SHP77 treated with DMSO at 0.1 percent for 48 hours (cell line): ENCODE measurements around the gene DRAP1.

Experiments used
- DNase-seq: peaks from one replicate; lab custom pipeline; 2025; lab: John Stamatoyannopoulos, UW

DRAP1 gene, protein sequence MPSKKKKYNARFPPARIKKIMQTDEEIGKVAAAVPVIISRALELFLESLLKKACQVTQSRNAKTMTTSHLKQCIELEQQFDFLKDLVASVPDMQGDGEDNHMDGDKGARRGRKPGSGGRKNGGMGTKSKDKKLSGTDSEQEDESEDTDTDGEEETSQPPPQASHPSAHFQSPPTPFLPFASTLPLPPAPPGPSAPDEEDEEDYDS

DNA sequence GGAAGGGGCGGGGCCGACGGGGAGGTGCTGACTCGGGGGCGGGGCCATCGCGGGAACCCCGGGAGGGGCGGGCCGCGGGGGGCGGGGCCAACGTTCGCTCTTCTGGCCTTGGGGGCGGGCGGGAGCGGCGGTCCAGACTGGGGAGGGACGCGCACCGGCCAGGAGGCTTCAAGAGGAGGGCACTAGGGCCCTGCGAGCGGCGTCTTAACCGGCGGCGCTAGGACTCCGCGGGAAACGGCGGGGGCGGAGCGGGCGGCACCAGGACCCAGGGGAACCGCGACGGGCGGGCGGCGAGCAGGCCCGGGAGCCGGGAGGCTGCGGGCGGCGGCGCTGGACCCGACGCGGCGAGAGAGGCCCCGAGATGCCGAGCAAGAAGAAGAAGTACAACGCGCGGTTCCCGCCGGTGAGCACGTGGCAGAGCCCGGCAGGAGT is at the start of gene DRAP1:
TSS of gene DRAP1 (plus strand) at position 286 of the 432 bp plus-strand sequence. CDS start at position 362, 76 bp downstream.
- peak; percentile 86 for DNase-seq

GRCh38 chr11:65869643-65870306 is 49.5 kb upstream of the DRAP1 start:
- no peak for DNase-seq

- DNase-seq: no peak
Measured at GRCh38 chr11:65870307-65870658, 48.9 kb upstream of the DRAP1 start.

GRCh38 chr11:65870706-65871681 is 48.2 kb upstream of the DRAP1 start:
- DNase-seq: no peak

DNA sequence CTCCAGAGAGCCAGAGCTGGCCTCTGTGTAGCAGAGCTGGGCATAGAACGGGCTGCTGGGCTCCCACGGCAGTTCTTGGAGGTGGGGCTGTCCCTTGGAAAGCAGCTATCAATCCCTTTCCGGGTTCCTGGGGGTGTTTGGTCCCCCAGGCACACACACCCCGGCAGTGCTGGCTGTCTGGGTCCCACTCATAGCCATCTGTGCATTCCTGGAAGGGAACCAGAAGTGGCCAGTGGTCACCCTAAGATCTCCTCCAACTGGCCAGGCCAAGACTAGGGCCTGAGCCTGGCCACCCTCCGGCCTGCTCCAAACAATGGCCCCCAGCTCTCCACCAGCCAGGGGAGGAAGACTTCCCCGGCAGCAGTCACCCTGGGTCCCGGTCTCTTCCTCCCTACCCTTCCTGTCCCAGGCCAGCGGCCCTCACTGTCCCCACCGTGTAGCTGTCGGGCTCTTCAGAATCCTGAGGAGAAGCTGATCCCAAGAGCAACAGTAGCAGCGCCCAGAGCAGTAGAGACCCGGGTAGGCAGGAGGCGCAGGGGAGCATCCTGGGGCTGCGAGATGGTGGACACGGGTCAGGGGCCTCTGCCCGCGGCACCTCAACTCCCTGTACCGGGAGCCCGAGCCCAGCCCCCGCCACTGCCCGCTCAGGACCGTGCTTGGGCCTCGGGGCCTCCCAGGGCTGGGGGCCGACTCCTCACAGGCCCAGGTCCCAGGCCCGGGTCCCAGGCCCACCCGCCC is 47.2 kb upstream of the DRAP1 start:
- no peak for DNase-seq

DNA sequence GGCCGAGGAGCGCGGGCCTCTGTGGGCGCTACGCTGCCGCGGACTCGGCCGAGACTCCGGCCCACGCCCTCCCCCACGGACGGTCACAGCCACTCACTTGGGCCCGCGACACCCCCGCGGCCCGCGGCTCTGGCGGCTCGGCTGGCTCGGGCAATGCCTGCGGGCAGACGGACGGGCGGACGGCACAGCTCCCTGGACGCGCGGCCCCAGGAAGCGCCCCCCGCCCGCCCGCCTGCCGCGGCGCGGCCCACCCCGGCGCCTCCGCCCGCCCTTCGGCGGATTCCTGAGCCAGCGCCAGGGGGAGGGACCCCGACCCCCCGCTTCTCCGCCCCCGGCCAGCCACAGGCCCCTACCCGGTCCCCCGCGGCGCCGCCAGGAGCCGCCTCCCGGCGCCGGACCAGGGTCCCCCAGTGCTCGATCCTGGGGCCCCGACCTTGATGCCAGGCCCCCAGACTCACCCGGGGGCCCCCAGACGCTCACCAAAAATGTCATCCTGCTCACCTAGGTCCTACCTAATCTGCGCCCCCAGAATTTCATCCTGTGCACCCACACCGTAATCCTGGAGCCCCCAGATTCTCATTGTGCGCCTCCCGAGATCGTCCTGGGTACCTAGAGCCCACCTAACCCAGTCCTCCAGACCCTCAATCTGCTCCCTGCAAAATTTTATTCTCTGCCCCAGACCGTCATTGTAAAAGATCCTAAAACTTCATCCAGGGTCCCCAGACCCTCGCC is 46.5 kb upstream of the DRAP1 start, which contains the start of gene EFEMP2:
TSS of gene EFEMP2 (minus strand) at position 215 of the 732 bp plus-strand sequence. CDS start 446 bp downstream, outside the sequence.
- DNase-seq: no peak

DNA sequence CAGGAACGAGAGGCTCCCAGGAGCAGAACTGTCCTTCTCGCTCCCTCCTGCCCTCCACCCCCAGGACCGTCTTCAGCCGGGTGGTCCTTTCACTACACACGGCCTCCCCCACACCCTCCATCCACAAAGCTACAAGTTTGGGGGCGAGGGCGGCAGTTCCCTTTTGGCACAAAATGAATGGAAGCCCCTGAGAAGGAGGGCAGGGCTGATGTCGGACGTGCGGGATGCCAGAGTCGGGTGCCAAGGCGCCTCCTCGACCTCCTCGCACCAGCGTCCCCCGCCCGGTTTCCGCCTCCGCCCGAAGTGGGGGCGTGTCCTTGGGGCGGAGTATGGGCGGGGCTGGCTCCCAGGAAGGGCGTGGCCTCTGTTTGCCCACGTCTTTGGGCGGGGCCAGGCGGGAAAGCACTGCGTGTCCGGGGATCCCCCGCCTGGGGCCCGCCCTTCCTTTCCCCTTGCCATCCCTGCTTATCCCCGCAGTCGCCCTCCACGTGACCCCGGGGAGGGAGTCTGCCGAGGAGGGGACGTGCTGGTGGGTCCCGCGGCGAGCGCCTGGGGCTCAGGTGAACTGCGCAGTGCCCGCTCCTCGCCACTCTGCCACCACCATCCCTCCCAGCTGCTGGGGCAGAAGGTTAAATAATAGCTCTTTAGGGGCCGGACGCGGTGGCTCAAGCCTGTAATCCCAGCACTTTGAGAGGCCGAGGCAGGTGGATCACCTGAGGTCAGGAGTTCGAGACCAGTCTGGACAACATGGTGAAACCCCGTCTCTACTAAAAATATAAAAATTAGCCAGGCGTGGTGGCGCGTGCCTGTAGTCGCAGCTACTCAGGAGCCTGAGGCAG is 45.7 kb upstream of the DRAP1 start:
- DNase-seq: peak; percentile 71

- no peak for DNase-seq
Measured at GRCh38 chr11:65879617-65880016, 39.6 kb upstream of the DRAP1 start, which contains the start of gene CTSW. CTSW (plus strand) TSS chr11:65879837; CDS start chr11:65879855, 18 bp downstream.

- DNase-seq: no peak
Measured at GRCh38 chr11:65880027-65880426, 39.2 kb upstream of the DRAP1 start.

DNA sequence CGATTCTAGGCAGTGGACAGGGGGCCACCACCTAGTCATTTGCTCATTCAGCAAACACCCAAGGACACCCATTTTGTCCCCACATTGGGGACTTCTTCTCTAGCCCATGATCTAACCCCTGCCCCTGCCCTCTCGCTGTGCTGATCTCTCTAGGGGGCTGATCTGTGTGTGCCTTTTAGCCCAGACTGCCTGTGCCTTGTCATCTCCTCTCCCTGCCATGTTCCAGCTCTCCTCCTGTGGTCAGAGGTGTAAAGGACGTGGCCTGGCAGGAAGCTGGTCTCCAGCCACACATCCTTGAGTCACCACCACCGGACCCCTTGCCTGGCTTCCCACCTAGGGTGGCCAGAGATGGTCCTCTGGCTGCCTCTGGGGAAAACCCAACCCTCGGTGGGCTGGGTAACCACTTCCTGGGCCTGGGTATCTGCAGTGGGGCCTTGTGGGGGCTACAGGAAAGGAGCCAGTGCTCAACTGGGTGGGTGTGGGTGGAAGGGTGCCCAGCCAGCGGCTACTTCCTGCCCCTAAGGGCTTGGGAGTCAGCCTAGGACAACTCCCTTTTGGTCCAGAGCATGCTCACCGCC is 38.3 kb upstream of the DRAP1 start:
- DNase-seq: no peak

GRCh38 chr11:65882120-65883057 is 36.8 kb upstream of the DRAP1 start:
- no peak for DNase-seq

DNA sequence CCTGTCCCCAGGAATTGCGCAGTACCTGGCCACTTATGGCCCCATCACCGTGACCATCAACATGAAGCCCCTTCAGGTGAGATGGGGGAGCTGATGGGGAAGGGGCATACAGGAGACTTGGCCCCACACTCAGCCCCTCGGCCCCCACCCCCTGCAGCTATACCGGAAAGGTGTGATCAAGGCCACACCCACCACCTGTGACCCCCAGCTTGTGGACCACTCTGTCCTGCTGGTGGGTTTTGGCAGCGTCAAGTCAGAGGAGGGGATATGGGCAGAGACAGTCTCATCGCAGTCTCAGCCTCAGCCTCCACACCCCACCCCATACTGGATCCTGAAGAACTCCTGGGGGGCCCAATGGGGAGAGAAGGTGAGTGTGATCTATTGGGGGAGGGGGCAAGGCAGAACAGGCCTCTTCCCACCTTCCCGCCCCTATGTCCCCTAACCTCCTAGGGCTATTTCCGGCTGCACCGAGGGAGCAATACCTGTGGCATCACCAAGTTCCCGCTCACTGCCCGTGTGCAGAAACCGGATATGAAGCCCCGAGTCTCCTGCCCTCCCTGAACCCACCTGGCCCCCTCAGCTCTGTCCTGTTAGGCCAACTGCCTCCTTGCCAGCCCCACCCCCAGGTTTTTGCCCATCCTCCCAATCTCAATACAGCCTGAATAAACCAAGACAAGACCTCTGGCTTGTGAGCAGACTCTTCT is 36.0 kb upstream of the DRAP1 start:
- no peak for DNase-seq

- no peak for DNase-seq
Measured at GRCh38 chr11:65883786-65884715, 35.2 kb upstream of the DRAP1 start.

GRCh38 chr11:65884716-65885092 is 34.5 kb upstream of the DRAP1 start:
- DNase-seq: peak; percentile 43

DNA sequence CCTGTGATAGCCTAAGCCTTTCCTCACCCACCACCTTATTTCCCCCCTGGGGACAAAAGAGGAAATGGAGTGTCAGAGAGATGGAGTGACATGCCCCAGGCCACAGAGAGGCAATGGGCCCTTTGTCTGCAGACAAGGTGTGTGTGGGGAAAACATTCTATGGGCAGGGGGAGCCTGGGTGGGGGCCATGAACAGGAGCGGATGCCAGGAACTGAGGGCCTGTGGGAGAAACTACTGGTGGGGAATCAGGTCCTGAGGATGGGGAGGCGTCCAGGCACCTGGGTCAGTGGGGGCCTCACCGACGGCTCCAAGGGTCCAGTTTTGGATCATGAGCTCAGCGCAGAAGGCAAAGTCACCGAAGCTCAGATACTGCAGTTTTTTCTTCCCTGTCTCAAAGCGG is 34.0 kb upstream of the DRAP1 start:
- DNase-seq: no peak

GRCh38 chr11:65885808-65886536 is 33.3 kb upstream of the DRAP1 start:
- DNase-seq: no peak
